ENCODE measurements around the gene ACVR2B.

DNA sequence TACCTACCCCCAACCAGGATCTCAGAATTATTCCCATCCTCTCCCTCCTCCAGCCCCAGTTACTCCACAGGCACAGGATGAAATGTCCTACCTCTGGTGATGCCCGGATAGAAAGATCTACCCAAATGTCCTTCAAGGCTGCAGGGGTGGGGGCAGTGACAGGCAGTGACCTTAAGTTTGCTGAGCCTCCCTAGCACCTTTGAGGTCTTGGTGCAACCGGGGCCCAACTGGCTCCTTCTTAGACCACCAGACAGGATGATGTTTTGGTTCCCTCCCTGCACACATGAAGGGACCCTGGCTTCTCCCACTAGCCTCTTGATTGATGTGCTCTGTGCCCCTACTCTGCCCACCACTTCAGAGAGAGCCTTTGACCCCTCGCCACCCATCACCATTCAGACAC, 78.8 kb downstream of the ACVR2B start:
- TF ChIP-seq, protein P1, sequence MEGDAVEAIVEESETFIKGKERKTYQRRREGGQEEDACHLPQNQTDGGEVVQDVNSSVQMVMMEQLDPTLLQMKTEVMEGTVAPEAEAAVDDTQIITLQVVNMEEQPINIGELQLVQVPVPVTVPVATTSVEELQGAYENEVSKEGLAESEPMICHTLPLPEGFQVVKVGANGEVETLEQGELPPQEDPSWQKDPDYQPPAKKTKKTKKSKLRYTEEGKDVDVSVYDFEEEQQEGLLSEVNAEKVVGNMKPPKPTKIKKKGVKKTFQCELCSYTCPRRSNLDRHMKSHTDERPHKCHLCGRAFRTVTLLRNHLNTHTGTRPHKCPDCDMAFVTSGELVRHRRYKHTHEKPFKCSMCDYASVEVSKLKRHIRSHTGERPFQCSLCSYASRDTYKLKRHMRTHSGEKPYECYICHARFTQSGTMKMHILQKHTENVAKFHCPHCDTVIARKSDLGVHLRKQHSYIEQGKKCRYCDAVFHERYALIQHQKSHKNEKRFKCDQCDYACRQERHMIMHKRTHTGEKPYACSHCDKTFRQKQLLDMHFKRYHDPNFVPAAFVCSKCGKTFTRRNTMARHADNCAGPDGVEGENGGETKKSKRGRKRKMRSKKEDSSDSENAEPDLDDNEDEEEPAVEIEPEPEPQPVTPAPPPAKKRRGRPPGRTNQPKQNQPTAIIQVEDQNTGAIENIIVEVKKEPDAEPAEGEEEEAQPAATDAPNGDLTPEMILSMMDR (IDR thresholded peaks at IDR 0.05), result no peak
- TF ChIP-seq POLR2A (IDR thresholded peaks at IDR 0.05), result no peak
